HG03095 (cell line): ENCODE results near the gene ANKRD29.
"Not testable (repeated sequence)": the region's sequence is repeated elsewhere in the genome, so short reads cannot be mapped to it uniquely, and the experiment has no call there.

ENCODE experiments used
- ATAC-seq: cut with Tn5 transposase; IDR thresholded peaks from one replicate; pipeline ENCODE4 v1.9.1; 2021; ENCODE audit warnings: moderate library complexity; ENCODE audit not compliant: unreplicated experiment

The ANKRD29 gene

GRCh38 chr18:23565916-23566547 is 96.7 kb downstream of the ANKRD29 start:
- no peak for ATAC-seq

- ATAC-seq: no peak
Measured at GRCh38 chr18:23563377-23564043, 99.2 kb downstream of the ANKRD29 start.

- ATAC-seq: no peak
Measured at GRCh38 chr18:23560186-23560585, 102.5 kb downstream of the ANKRD29 start.

GRCh38 chr18:23557511-23557910 is 105.2 kb downstream of the ANKRD29 start:
- not testable (repeated sequence) for ATAC-seq

GRCh38 chr18:23556145-23556780 is 106.4 kb downstream of the ANKRD29 start:
- ATAC-seq: no peak

- ATAC-seq: no peak
Measured at GRCh38 chr18:23553887-23554286, 108.8 kb downstream of the ANKRD29 start.

GRCh38 chr18:23552505-23552904 is 110.2 kb downstream of the ANKRD29 start:
- ATAC-seq: no peak

- ATAC-seq: no peak
Measured at GRCh38 chr18:23551978-23552377, 110.7 kb downstream of the ANKRD29 start.

- no peak for ATAC-seq
Measured at GRCh38 chr18:23550898-23551297, 111.8 kb downstream of the ANKRD29 start.
